Effector memory CD4-positive, alpha-beta T cell (primary cell): Measurements from ENCODE around the gene GOLGA8R.
A peak's percentile ranks its signal among the peaks of the same experiment; 100 is the strongest.
"Not testable (repeated sequence)": the region's sequence is repeated elsewhere in the genome, so short reads cannot be mapped to it uniquely, and the experiment has no call there.

ENCODE experiments used
- DNase-seq, 3 donors: peaks; one replicate each; pipeline ENCODE4 v3.0.0-alpha.2; 2020
- H3K27ac ChIP-seq: 2 replicates; pipeline ENCODE4 v1.7.0; 2013; ENCODE audit warnings: mild to moderate bottlenecking, low read length, moderate library complexity; ENCODE audit not compliant: insufficient read depth, poor library complexity, severe bottlenecking
- H3K27me3 ChIP-seq: replicated peaks from 2 replicates; pipeline ENCODE4 v1.7.0; 2013; ENCODE audit warnings: mild to moderate bottlenecking, low read length; ENCODE audit not compliant: insufficient read depth, control insufficient read depth, poor library complexity, severe bottlenecking
- H3K36me3 ChIP-seq: 2 replicates; pipeline ENCODE4 v1.7.0; 2013; ENCODE audit warnings: mild to moderate bottlenecking, low read length, moderate library complexity; ENCODE audit not compliant: control insufficient read depth, insufficient read depth
- H3K4me1 ChIP-seq: 2 replicates; pipeline ENCODE4 v1.7.0; 2013; ENCODE audit warnings: low read length, mild to moderate bottlenecking; ENCODE audit not compliant: control insufficient read depth, insufficient read depth, poor library complexity, severe bottlenecking
- H3K4me3 ChIP-seq: 2 replicates; pipeline ENCODE4 v1.7.0; 2013; ENCODE audit warnings: low read length, low read depth, mild to moderate bottlenecking; ENCODE audit not compliant: insufficient read depth, poor library complexity, severe bottlenecking
- H3K9me3 ChIP-seq: 2 replicates; pipeline ENCODE4 v1.7.0; 2013; ENCODE audit warnings: mild to moderate bottlenecking, low read length, moderate library complexity; ENCODE audit not compliant: control insufficient read depth
- total RNA-seq, 3 donors: gene quantifications; one replicate each; lab custom pipeline; 2026; lab: John Stamatoyannopoulos, UW

GOLGA8R gene, protein sequence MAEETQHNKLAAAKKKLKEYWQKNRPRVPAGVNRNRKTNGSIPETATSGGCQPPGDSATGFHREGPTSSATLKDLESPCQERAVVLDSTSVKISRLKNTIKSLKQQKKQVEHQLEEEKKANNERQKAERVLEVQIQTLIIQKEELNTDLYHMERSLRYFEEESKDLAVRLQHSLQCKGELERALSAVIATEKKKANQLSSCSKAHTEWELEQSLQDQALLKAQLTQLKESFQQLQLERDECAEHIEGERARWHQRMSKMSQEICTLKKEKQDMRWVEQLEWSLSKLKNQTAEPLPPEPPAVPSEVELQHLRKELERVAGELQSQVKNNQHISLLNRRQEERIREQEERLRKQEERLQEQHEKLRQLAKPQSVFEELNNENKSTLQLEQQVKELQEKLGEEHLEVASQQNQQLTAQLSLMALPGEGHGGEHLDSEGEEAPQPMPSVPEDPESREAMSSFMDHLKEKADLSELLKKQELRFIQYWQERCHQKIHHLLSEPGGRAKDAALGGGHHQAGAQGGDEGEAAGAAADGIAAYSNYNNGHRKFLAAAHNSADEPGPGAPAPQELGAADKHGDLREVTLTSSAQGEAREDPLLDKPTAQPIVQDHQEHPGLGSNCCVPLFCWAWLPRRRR
- 0.35 to 1.7 (median 1.3) reads per million in 3 donors for total RNA-seq

DNA sequence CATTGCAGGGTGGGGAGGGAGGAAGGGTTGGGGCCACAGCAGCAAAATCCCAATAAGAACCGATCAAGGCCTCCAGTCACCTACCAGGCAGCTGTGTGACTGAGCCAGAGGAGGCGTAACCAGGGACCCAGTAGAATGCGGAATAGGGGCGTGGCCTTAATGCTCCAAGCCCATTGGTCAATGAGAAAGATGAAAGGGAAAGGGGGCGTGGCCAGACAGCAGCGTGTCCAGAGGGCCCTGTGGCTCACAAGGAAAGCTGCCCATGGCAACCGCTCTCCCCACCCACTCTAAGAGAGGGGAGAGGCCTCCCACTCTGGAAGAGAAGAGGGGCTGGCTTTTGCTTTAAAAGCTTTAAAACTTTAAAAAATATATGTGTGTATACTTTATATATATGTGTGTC, at the start of gene GOLGA8R:
Gene GOLGA8R, minus strand, starts transcription at position 101 of the 400 bp plus-strand sequence. Its CDS starts 98 bp downstream, at position 3.
- H3K4me1 ChIP-seq, H3K27me3 ChIP-seq, H3K36me3 ChIP-seq, DNase-seq, H3K9me3 ChIP-seq, H3K27ac ChIP-seq, H3K4me3 ChIP-seq: not testable (repeated sequence)

DNA sequence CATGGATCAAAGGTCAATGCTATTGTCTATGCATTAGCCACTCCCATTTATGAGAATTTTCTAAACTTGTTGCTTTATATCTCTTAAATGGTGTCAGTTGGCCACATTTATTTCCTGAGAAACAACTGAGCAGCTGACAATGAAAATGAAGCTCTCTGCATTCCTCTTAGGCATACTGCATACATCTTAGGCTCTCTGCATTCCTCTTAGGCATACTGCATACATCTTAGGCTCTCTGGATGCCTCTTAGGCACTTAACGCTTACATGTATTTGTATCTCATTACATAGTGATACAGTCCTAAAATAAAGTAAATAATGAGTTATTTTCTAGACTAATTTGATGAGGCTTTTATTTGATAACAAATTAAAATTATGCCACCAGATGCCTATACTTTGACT, 49.8 kb upstream of the GOLGA8R start:
- H3K27ac ChIP-seq, H3K4me3 ChIP-seq, H3K36me3 ChIP-seq, H3K27me3 ChIP-seq, H3K9me3 ChIP-seq, H3K4me1 ChIP-seq, DNase-seq: not testable (repeated sequence)

DNA sequence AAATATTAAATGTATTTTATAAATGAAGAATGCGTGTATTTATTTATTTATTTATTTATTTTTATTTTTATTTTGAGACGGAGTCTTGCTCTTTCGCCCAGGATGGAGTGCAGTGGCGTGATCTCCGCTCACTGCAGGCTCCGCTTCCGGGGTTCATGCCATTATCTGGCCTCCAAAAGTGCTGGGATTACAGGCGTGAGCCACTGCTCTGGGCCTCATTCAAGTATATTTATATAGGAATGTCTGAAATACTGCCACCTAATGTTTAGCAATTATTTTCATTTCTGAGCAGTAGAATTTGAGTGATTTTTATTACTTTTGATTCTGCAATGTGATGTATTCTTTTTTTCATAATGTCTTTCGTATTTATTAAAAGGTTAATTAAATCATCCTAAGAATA, 48.1 kb upstream of the GOLGA8R start:
- not testable (repeated sequence) for H3K4me1 ChIP-seq, H3K9me3 ChIP-seq, H3K36me3 ChIP-seq, DNase-seq, H3K27me3 ChIP-seq, H3K4me3 ChIP-seq, H3K27ac ChIP-seq

DNA sequence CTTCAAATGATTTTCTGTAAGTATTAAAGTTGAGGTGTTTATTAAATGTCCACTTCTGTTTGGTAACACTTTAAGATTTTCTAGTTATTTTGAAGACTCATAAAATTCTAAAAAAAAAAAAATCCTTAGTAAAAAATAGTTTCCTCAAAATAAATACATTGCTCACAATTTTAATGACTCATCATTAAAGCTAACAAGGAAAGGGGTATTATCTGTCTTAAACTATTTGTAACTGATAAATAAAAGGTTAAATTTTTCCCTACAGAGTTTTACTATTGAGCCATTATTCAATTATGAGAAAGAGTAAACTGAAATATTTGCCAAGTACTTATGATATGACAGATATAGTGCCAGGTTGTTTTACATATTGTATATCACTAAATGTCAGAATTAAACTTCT, 38.6 kb upstream of the GOLGA8R start:
- H3K27ac ChIP-seq, H3K4me1 ChIP-seq, H3K4me3 ChIP-seq, H3K9me3 ChIP-seq, H3K36me3 ChIP-seq, DNase-seq, H3K27me3 ChIP-seq: not testable (repeated sequence)

DNA sequence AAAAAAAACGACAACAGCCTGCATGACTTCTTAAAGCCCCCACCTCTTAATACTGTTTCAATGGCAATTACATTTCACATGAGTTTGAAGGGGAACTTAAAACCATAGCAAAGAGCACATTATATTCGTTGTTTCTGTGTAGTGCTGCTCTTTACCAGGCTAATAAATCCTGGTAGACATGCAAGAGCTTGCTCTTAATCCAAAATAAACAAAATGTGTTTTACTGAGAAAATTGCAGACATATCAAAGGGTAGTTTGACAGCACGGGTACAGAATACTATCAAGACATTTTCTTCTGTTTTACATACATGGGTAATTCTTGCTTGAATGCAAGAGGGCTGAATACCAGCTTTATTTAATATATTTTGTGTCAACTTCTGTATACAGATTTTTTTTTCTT, 24.3 kb upstream of the GOLGA8R start:
- not testable (repeated sequence) for H3K4me3 ChIP-seq, H3K36me3 ChIP-seq, H3K9me3 ChIP-seq, H3K4me1 ChIP-seq, H3K27me3 ChIP-seq, DNase-seq, H3K27ac ChIP-seq

DNA sequence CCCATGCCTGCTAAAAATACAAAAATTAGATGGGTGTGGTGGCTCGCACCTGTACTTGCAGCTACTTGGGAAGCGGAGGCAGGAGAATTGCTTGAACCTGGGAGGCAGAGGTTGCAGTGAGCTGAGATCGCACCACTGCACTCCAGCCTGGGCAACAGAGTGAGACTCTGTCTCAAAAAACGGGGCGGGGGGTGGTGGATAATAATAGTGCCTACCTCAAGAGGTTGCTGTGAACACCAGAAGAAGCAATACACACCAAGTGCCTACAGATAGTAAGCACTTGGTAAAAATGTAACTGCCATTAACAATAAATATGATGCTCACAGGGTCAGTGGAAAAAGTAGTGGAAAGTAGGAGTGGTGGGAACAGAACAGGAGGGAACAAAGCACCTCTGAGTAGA, 21.8 kb upstream of the GOLGA8R start:
- H3K4me3 ChIP-seq, H3K9me3 ChIP-seq, H3K4me1 ChIP-seq, DNase-seq, H3K27ac ChIP-seq, H3K27me3 ChIP-seq, H3K36me3 ChIP-seq: not testable (repeated sequence)

DNA sequence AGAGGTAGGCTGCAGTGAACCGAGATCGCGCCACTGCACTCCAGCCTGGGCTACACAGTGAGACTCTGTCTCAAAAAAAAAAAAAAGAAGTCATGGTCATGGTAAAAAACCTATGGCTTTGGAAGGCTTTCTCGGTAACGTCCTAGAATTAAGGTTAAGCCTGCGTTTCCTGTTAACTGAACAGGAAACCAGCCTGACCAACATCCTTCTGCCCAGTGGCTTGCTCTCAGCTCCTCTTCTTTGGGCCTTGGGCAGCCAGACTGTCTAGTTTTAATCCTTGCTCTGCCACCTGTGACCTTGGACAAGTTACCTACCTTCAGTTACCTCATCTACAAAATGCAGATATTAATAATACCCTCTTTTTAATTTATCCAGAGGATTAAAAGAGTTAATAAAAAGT, 6.7 kb upstream of the GOLGA8R start:
- not testable (repeated sequence) for H3K4me1 ChIP-seq, H3K9me3 ChIP-seq, H3K27ac ChIP-seq, H3K36me3 ChIP-seq, H3K27me3 ChIP-seq, H3K4me3 ChIP-seq, DNase-seq

DNA sequence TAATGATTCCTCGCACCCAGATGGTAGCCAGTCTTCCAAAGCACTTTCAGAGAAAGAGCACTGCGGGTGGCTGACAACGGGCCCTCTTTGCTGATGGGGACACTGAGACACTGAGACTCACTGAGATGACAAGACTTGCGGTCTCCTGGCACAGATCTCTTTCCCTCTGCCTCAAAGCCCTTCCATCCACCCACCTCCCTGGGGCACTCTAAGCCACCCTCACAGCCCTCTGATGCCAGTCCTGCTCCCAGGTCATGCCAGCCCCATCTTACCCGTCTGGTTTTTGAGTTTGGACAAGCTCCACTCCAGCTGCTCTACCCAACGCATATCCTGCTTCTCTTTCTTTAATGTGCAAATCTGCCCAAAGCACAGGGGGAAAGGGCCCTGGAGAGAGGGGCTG, 6.4 kb downstream of the GOLGA8R start:
- H3K36me3 ChIP-seq, H3K4me3 ChIP-seq, H3K4me1 ChIP-seq, H3K9me3 ChIP-seq, DNase-seq, H3K27me3 ChIP-seq, H3K27ac ChIP-seq: not testable (repeated sequence)

DNA sequence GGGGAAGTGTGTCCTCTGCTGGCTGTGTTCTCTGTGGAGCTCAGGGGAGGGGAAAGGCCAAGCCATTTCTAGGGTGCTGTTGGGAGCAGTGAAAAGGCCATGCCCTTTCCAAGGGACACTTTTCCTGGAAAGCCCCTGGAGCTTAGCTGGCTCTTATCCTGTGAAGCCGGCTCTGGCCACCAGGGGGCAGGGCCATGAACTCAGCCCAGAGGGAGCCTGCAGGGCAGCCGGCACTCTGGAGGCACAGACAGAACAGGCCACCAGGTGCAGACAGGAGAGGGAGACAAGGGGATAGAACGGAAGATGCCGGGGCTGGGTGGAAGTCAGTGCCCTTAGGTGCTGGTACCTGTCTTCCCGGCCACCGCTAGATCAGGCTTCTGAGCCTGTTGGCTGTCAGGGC, 15.1 kb downstream of the GOLGA8R start:
- not testable (repeated sequence) for H3K4me3 ChIP-seq, H3K27me3 ChIP-seq, H3K36me3 ChIP-seq, H3K4me1 ChIP-seq, H3K27ac ChIP-seq, H3K9me3 ChIP-seq
- DNase-seq: peak; percentile 18 to 26 (median 21)

DNA sequence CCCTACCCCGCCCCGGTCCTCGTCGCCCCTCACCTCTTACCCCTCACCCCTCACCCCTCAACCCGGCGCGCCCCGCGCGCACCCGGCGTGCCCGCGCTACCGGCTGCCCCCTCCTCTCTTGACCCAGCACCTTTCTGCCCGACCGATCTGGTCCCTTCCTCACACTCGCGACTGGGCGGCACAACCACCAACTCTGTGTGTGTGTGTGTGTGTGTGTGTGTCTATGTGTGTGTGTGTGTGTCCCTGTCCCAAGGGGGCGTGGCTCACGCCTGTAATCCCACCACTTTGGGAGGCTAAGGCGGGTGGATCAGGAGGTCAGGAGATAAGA, 20.4 kb downstream of the GOLGA8R start:
- not testable (repeated sequence) for H3K27ac ChIP-seq, H3K4me3 ChIP-seq, H3K36me3 ChIP-seq, H3K27me3 ChIP-seq, H3K4me1 ChIP-seq, DNase-seq, H3K9me3 ChIP-seq
